HCT116 (cell line): ENCODE data around the gene FIBCD1. TPM values are rescaled to one million over a fixed set of nuclear protein-coding genes. Genes with fewer than 3 reads are reported as not detected.

Experiments used
- ATAC-seq: fragments of 200-7000 bp; cut with Tn5 transposase; 2 replicates; pipeline ENCODE4 v1.9.1; 2020; ENCODE audit warnings: mild to moderate bottlenecking, moderate library complexity
- BruUV-seq: library from RNA; stranded (reverse); fragments of 400-500 nt; replicated peaks from 2 replicates; lab custom pipeline; 2021; lab: Mats Ljungman, UMichigan
- CTCF ChIA-PET: fragments of 300-600 bp; sonication (Branson Sonifier 250); formaldehyde crosslinking; loops from one replicate; lab custom pipeline; 2021; ENCODE audit warnings: antibody characterized with exemption; lab: Charles Lee
- POLR2A ChIA-PET: fragments of 300-600, 350-600 bp; sonication (Branson Sonifier 250); formaldehyde crosslinking; loops from one replicate; lab custom pipeline; 2021; ENCODE audit warnings: antibody characterized with exemption; lab: Charles Lee
- RAD21 ChIA-PET, 2 experiments: fragments of 300-600 bp; sonication (Branson Sonifier 250); formaldehyde crosslinking; loops; one replicate each; lab custom pipeline; 2023; ENCODE audit warnings: low total read pairs in 2 of 2; ENCODE audit not compliant: uncharacterized antibody in 2 of 2, unreplicated experiment in 2 of 2, low non-redundant PET in 1 of 2; lab: Charles Lee
- DNase-seq: peaks from one replicate; pipeline ENCODE4 v3.0.0-alpha.2; 2010; ENCODE audit warnings: low read depth, low spot score
- H2AFZ ChIP-seq: fragments of 200-600 bp; shearing (Covaris generic), sonication (generic); 2 replicates; pipeline ENCODE4 v1.6.1; 2017; ENCODE audit warnings: low read depth, mixed run types, mixed read lengths, antibody characterized with exemption, low read length; ENCODE audit not compliant: poor library complexity, severe bottlenecking
- H3K27ac ChIP-seq: 2 replicates; pipeline ENCODE4 v1.5.1; 2012; ENCODE audit warnings: low read depth, low read length
- H3K27me3 ChIP-seq: fragments of 200-600 bp; sonication (generic); 2 replicates; pipeline ENCODE4 v1.6.1; 2016; ENCODE audit warnings: mixed run types, low read length, mixed read lengths; ENCODE audit not compliant: insufficient read depth
- H3K36me3 ChIP-seq, 2 experiments: fragments of 200-500 bp in 1 of 2; fragments of 200-600 bp in 1 of 2; sonication (Bioruptor generic) in 1 of 2; sonication (generic) in 1 of 2; 2 replicates each; pipeline versions ENCODE4 v1.5.1 to v1.6.1; 2014 to 2016; ENCODE audit warnings: low read length in 2 of 2, inconsistent platforms in 1 of 2, mixed read lengths in 1 of 2, mixed run types in 1 of 2; ENCODE audit not compliant: insufficient read depth in 2 of 2, control insufficient read depth in 1 of 2
- H3K4me1 ChIP-seq, 2 experiments: fragments of 200-600 bp in 1 of 2; sonication (generic) in 1 of 2; 2 replicates each; pipeline versions ENCODE4 v1.5.1 to v1.6.1; 2012 to 2017; ENCODE audit warnings: low read length in 2 of 2, inconsistent platforms in 1 of 2, mild to moderate bottlenecking in 1 of 2, mixed read lengths in 1 of 2, mixed run types in 1 of 2, moderate library complexity in 1 of 2; ENCODE audit not compliant: insufficient read depth in 2 of 2, control insufficient read depth in 1 of 2
- H3K4me2 ChIP-seq: fragments of 200-600 bp; sonication (generic); 2 replicates; pipeline ENCODE4 v1.6.1; 2017; ENCODE audit warnings: mixed run types, low read length, mixed read lengths
- H3K4me3 ChIP-seq, 2 experiments: fragments of 200-600 bp in 1 of 2; sonication (generic) in 1 of 2; replicated peaks in 1 of 2; 2 replicates each; pipeline ENCODE4 v1.5.1; 2011 to 2016; ENCODE audit warnings: low read length in 2 of 2, control low read depth in 1 of 2, low read depth in 1 of 2, mild to moderate bottlenecking in 1 of 2, mixed read lengths in 1 of 2, mixed run types in 1 of 2
- H3K79me2 ChIP-seq: fragments of 200-600 bp; sonication (generic); 2 replicates; pipeline ENCODE4 v1.6.1; 2017; ENCODE audit warnings: mild to moderate bottlenecking, mixed run types, low read length, moderate library complexity, mixed read lengths; ENCODE audit not compliant: insufficient read depth
- H3K9ac ChIP-seq: fragments of 200-600 bp; sonication (generic); 2 replicates; pipeline ENCODE4 v1.6.1; 2016; ENCODE audit warnings: low read length, mixed read lengths
- H3K9me2 ChIP-seq: fragments of 200-600 bp; sonication (generic), shearing (Covaris generic); 2 replicates; pipeline ENCODE4 v1.6.1; 2017; ENCODE audit warnings: mixed run types, mild to moderate bottlenecking, moderate library complexity; ENCODE audit not compliant: insufficient read depth
- H3K9me3 ChIP-seq, 2 experiments: fragments of 200-500 bp in 1 of 2; fragments of 200-600 bp in 1 of 2; sonication (Bioruptor generic) in 1 of 2; sonication (generic) in 1 of 2; 2 replicates each; pipeline ENCODE4 v1.6.1; 2014 to 2017; ENCODE audit warnings: low read length in 2 of 2, mixed read lengths in 2 of 2, inconsistent platforms in 1 of 2, low read depth in 1 of 2, mild to moderate bottlenecking in 1 of 2, mixed run types in 1 of 2, moderate library complexity in 1 of 2; ENCODE audit not compliant: control insufficient read depth in 1 of 2, insufficient read depth in 1 of 2
- H4K20me1 ChIP-seq: fragments of 200-600 bp; sonication (generic), shearing (Covaris generic); 2 replicates; pipeline ENCODE4 v1.6.1; 2017; ENCODE audit warnings: mixed run types, mild to moderate bottlenecking, moderate library complexity; ENCODE audit not compliant: insufficient read depth
- CBX3 ChIP-seq: IDR thresholded peaks from 2 replicates; pipeline ENCODE4 v1.6.1; 2012; ENCODE audit warnings: low read depth
- JUND ChIP-seq: IDR thresholded peaks from 2 replicates; pipeline ENCODE4 v1.6.1; 2012
- POLR2A ChIP-seq: IDR thresholded peaks from 2 replicates; pipeline ENCODE4 v1.7.0; 2011; ENCODE audit warnings: borderline replicate concordance; ENCODE audit not compliant: insufficient read depth, insufficient read length; ENCODE audit errors: extremely low read depth
- SRF ChIP-seq: IDR thresholded peaks from 2 replicates; pipeline ENCODE4 v1.6.1; 2012; ENCODE audit warnings: low read depth
- TCF7L2 ChIP-seq: IDR thresholded peaks from 2 replicates; pipeline ENCODE4 v1.7.0; 2011; ENCODE audit warnings: borderline replicate concordance, inconsistent platforms; ENCODE audit not compliant: insufficient read depth, insufficient read length; ENCODE audit errors: extremely low read depth
- YY1 ChIP-seq: IDR thresholded peaks from 2 replicates; pipeline ENCODE4 v1.6.1; 2011; ENCODE audit warnings: low read length, low read depth, moderate library complexity, mild to moderate bottlenecking; ENCODE audit not compliant: insufficient replicate concordance; ENCODE audit errors: extremely low read depth
- intact Hi-C: fragments of 100-400 bp; cut with micrococcal nuclease; formaldehyde crosslinking; loops from 2 replicates; pipeline ENCODE4 v1.10.0; 2022
- total RNA-seq: library from RNA; stranded (reverse); gene quantifications from one replicate; pipeline ENCODE4 v1.2.1, GENCODE V29; 2021; ENCODE audit not compliant: unreplicated experiment
- TF ChIP-seq, protein P1 (sequence below): IDR thresholded peaks from 2 replicates; pipeline ENCODE4 v1.6.1; 2012; ENCODE audit warnings: low read depth
- TF ChIP-seq, protein P2 (sequence below), 3 experiments: fragments of 200-600 bp in 1 of 3; sonication (generic) in 1 of 3; IDR thresholded peaks in 2 of 3; conservative IDR thresholded peaks in 1 of 3; 2 replicates each; pipeline ENCODE4 v1.5.1; 2012 to 2017; ENCODE audit warnings: low read depth in 2 of 3, low read length in 2 of 3, antibody characterized with exemption in 1 of 3, borderline replicate concordance in 1 of 3, control low read depth in 1 of 3, mild to moderate bottlenecking in 1 of 3, mixed read lengths in 1 of 3, mixed run types in 1 of 3, moderate library complexity in 1 of 3; ENCODE audit not compliant: insufficient read depth in 1 of 3

Gene FIBCD1
- total RNA-seq, 1 experiment from 2014 or later = 26.1 TPM

DNA sequence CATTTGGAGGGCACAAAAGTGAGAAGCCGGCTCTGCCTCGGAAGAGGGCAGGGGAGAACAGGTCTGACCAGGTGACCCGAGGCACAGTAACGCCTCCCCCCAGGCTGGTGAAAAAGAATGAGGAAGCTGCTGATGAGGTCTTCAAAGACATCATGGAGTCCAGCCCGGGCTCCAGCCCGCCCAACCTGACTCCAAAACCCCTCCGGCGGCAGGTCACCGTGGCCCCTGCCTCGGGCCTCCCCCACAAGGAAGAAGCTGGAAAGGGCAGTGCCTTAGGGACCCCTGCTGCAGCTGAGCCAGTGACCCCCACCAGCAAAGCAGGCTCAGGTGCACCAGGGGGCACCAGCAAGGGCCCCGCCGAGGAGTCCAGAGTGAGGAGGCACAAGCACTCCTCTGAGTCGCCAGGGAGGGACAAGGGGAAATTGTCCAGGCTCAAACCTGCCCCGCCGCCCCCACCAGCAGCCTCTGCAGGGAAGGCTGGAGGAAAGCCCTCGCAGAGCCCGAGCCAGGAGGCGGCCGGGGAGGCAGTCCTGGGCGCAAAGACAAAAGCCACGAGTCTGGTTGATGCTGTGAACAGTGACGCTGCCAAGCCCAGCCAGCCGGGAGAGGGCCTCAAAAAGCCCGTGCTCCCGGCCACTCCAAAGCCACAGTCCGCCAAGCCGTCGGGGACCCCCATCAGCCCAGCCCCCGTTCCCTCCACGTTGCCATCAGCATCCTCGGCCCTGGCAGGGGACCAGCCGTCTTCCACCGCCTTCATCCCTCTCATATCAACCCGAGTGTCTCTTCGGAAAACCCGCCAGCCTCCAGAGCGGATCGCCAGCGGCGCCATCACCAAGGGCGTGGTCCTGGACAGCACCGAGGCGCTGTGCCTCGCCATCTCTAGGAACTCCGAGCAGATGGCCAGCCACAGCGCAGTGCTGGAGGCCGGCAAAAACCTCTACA lies 54.2 kb downstream of the FIBCD1 start:
- H3K4me1 ChIP-seq = no peaks in the 10 kb centered on the region; a peak in 1 of 4 replicates
- no peaks in the 10 kb centered on the region for H3K9me2 ChIP-seq
- no peak overlapping the region for H2AFZ ChIP-seq
- no peak for TF ChIP-seq JUND
- TF ChIP-seq, protein P1, sequence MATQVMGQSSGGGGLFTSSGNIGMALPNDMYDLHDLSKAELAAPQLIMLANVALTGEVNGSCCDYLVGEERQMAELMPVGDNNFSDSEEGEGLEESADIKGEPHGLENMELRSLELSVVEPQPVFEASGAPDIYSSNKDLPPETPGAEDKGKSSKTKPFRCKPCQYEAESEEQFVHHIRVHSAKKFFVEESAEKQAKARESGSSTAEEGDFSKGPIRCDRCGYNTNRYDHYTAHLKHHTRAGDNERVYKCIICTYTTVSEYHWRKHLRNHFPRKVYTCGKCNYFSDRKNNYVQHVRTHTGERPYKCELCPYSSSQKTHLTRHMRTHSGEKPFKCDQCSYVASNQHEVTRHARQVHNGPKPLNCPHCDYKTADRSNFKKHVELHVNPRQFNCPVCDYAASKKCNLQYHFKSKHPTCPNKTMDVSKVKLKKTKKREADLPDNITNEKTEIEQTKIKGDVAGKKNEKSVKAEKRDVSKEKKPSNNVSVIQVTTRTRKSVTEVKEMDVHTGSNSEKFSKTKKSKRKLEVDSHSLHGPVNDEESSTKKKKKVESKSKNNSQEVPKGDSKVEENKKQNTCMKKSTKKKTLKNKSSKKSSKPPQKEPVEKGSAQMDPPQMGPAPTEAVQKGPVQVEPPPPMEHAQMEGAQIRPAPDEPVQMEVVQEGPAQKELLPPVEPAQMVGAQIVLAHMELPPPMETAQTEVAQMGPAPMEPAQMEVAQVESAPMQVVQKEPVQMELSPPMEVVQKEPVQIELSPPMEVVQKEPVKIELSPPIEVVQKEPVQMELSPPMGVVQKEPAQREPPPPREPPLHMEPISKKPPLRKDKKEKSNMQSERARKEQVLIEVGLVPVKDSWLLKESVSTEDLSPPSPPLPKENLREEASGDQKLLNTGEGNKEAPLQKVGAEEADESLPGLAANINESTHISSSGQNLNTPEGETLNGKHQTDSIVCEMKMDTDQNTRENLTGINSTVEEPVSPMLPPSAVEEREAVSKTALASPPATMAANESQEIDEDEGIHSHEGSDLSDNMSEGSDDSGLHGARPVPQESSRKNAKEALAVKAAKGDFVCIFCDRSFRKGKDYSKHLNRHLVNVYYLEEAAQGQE = no peak
- TF ChIP-seq CBX3 = no peak
- TF ChIP-seq SRF = no peak
- TF ChIP-seq YY1 = no peak
- TF ChIP-seq, protein P2, sequence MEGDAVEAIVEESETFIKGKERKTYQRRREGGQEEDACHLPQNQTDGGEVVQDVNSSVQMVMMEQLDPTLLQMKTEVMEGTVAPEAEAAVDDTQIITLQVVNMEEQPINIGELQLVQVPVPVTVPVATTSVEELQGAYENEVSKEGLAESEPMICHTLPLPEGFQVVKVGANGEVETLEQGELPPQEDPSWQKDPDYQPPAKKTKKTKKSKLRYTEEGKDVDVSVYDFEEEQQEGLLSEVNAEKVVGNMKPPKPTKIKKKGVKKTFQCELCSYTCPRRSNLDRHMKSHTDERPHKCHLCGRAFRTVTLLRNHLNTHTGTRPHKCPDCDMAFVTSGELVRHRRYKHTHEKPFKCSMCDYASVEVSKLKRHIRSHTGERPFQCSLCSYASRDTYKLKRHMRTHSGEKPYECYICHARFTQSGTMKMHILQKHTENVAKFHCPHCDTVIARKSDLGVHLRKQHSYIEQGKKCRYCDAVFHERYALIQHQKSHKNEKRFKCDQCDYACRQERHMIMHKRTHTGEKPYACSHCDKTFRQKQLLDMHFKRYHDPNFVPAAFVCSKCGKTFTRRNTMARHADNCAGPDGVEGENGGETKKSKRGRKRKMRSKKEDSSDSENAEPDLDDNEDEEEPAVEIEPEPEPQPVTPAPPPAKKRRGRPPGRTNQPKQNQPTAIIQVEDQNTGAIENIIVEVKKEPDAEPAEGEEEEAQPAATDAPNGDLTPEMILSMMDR (IDR thresholded peaks at IDR 0.05 in 2 of 3, conservative IDR thresholded peaks at IDR 0.05 in 1 of 3; ENCODE audit: borderline replicate concordance in 1 of 3, insufficient read depth in 1 of 3, low read depth in 2 of 3, low read length in 2 of 3) = no peak
- no peak for TF ChIP-seq TCF7L2
- no peak for TF ChIP-seq POLR2A
- DNase-seq (no peak), ATAC-seq (no peak)
- RAD21 ChIA-PET = no interaction called here
- H3K79me2 ChIP-seq = no peaks in the 10 kb centered on the region
- H4K20me1 ChIP-seq = no peaks in the 10 kb centered on the region
- intact Hi-C loops = no loop called here
- H3K27me3 ChIP-seq = no peaks in the 10 kb centered on the region
- no TSS peak for BruUV-seq
- CTCF ChIA-PET = interaction anchor here (1.2 kb wide), 1 partner anchor 19 kb away, joined by 7 read pairs; no protein-coding TSS in a partner anchor
- POLR2A ChIA-PET = interaction anchor here (0.9 kb wide), 1 partner anchor 111 kb away, joined by 3 read pairs; no protein-coding TSS in a partner anchor
- peaks cover 4 to 22% of the 10 kb centered on the region in 2 experiments; a peak in 3 of 4 replicates for H3K36me3 ChIP-seq
- no peak overlapping the region for H3K9ac ChIP-seq
- H3K4me3 ChIP-seq = no peak overlapping the region
- H3K27ac ChIP-seq = no peak overlapping the region; the same call in 1 of the 2 replicates
- no peak overlapping the region for H3K4me2 ChIP-seq
- H3K9me3 ChIP-seq = no peaks in the 10 kb centered on the region
